Measurements from ENCODE around the gene RABL2B. TPM values are rescaled to one million over a fixed set of nuclear protein-coding genes. Genes with fewer than 3 reads are reported as not detected.
"Not testable (repeated sequence)": the region's sequence is repeated elsewhere in the genome, so short reads cannot be mapped to it uniquely, and the experiment has no call there.

Gene RABL2B
- total RNA-seq, 2 experiments from 2014 or later = 19.2 to 22.5 TPM

- H3K27ac Mint-ChIP-seq = peak overlapping the region; percentile 88
- ATAC-seq (peak; percentile 74), DNase-seq (peak; percentile 78)
- H3K9me3 Mint-ChIP-seq; H3K36me3 Mint-ChIP-seq (ENCODE audit: low read depth); H3K4me1 Mint-ChIP-seq (ENCODE audit: low read depth); intact Hi-C loops (cut with micrococcal nuclease); POLR2A ChIA-PET; H3K27me3 Mint-ChIP-seq: not testable (repeated sequence)
- H3K4me3 Mint-ChIP-seq = peak overlapping the region; percentile 93
- CTCF ChIA-PET = interaction anchor here (1.8 kb wide), 1 partner anchor 25 kb away, joined by 5 read pairs; no protein-coding TSS in a partner anchor
- TF ChIP-seq CTCF (IDR thresholded peaks at IDR 0.05) = peak; percentile 33
Measured at GRCh38 chr22:50756949-50757491, 26.4 kb downstream of the RABL2B start.

- peak overlapping the region; percentile 93 for H3K4me3 Mint-ChIP-seq
- CTCF ChIA-PET; H3K27me3 Mint-ChIP-seq; DNase-seq; intact Hi-C loops (cut with micrococcal nuclease); POLR2A ChIA-PET; H3K9me3 Mint-ChIP-seq; H3K4me1 Mint-ChIP-seq (ENCODE audit: low read depth); H3K36me3 Mint-ChIP-seq (ENCODE audit: low read depth); ATAC-seq; H3K27ac Mint-ChIP-seq: not testable (repeated sequence)
Measured at GRCh38 chr22:50756406-50756805, 27.0 kb downstream of the RABL2B start.

GRCh38 chr22:50755251-50755650 is 28.2 kb downstream of the RABL2B start:
- H3K9me3 Mint-ChIP-seq; H3K27ac Mint-ChIP-seq; ATAC-seq; CTCF ChIA-PET; H3K36me3 Mint-ChIP-seq (ENCODE audit: low read depth); H3K4me3 Mint-ChIP-seq; POLR2A ChIA-PET; H3K27me3 Mint-ChIP-seq; DNase-seq; intact Hi-C loops (cut with micrococcal nuclease); H3K4me1 Mint-ChIP-seq (ENCODE audit: low read depth): not testable (repeated sequence)

- ATAC-seq; CTCF ChIA-PET; DNase-seq; H3K27me3 Mint-ChIP-seq; H3K4me3 Mint-ChIP-seq; POLR2A ChIA-PET; H3K36me3 Mint-ChIP-seq (ENCODE audit: low read depth); intact Hi-C loops (cut with micrococcal nuclease); H3K27ac Mint-ChIP-seq; H3K9me3 Mint-ChIP-seq; H3K4me1 Mint-ChIP-seq (ENCODE audit: low read depth): not testable (repeated sequence)
Measured at GRCh38 chr22:50749302-50750074, 33.9 kb downstream of the RABL2B start.

- ATAC-seq; H3K4me3 Mint-ChIP-seq; H3K27ac Mint-ChIP-seq; CTCF ChIA-PET; H3K36me3 Mint-ChIP-seq (ENCODE audit: low read depth); H3K4me1 Mint-ChIP-seq (ENCODE audit: low read depth); H3K9me3 Mint-ChIP-seq; H3K27me3 Mint-ChIP-seq; intact Hi-C loops (cut with micrococcal nuclease); DNase-seq; POLR2A ChIA-PET: not testable (repeated sequence)
Measured at GRCh38 chr22:50748630-50749029, 34.8 kb downstream of the RABL2B start.

GRCh38 chr22:50747521-50747920 is 35.9 kb downstream of the RABL2B start:
- H3K27me3 Mint-ChIP-seq; H3K9me3 Mint-ChIP-seq; intact Hi-C loops (cut with micrococcal nuclease); POLR2A ChIA-PET; H3K4me3 Mint-ChIP-seq; H3K27ac Mint-ChIP-seq; CTCF ChIA-PET; DNase-seq; H3K36me3 Mint-ChIP-seq (ENCODE audit: low read depth); H3K4me1 Mint-ChIP-seq (ENCODE audit: low read depth); ATAC-seq: not testable (repeated sequence)

- H3K27me3 Mint-ChIP-seq; H3K27ac Mint-ChIP-seq; H3K4me3 Mint-ChIP-seq; CTCF ChIA-PET; intact Hi-C loops (cut with micrococcal nuclease); H3K4me1 Mint-ChIP-seq (ENCODE audit: low read depth); DNase-seq; ATAC-seq; H3K36me3 Mint-ChIP-seq (ENCODE audit: low read depth); POLR2A ChIA-PET; H3K9me3 Mint-ChIP-seq: not testable (repeated sequence)
Measured at GRCh38 chr22:50744424-50744823, 39.0 kb downstream of the RABL2B start.

- DNase-seq; CTCF ChIA-PET; H3K4me1 Mint-ChIP-seq (ENCODE audit: low read depth); H3K4me3 Mint-ChIP-seq; H3K27me3 Mint-ChIP-seq; ATAC-seq; H3K9me3 Mint-ChIP-seq; POLR2A ChIA-PET; H3K27ac Mint-ChIP-seq; intact Hi-C loops (cut with micrococcal nuclease); H3K36me3 Mint-ChIP-seq (ENCODE audit: low read depth): not testable (repeated sequence)
Measured at GRCh38 chr22:50740714-50741113, 42.7 kb downstream of the RABL2B start.

Measured in activated CD8-positive, alpha-beta T cell treated with anti-CD3 and anti-CD28 coated beads for 36 hours (primary cell).